ENCODE measurements around the gene IL1F10. TPM values are rescaled to one million over a fixed set of nuclear protein-coding genes. Genes with fewer than 3 reads are reported as not detected.
A peak's percentile ranks its signal among the peaks of the same experiment; 100 is the strongest.

The IL1F10 gene
- total and polyA plus RNA-seq, 8 donors = not detected

GRCh38 chr2:113073325-113073834 is 5.6 kb downstream of the IL1F10 start:
- TF ChIP-seq POLR2AphosphoS5 (IDR thresholded peaks at IDR 0.05) (no peak), EP300 (IDR thresholded peaks at IDR 0.05) (no peak), POLR2A (IDR thresholded peaks at IDR 0.05) (no peak), CTCF (IDR thresholded peaks at IDR 0.05) (no peak)

GRCh38 chr2:113075030-113075429 is 7.3 kb downstream of the IL1F10 start:
- 55 to 69% (median 56%) methylated on average over 4 to 5 of the region's 5 CpGs for WGBS, 5 donors
- intact Hi-C loops (cut with DNase I; ENCODE audit: low total_unique reads) = no loop called here
- Histone ChIP-seq H3K9me3 (no peaks in the 10 kb centered on the region), H3K4me1 (peaks cover 11 to 21% (median 18%) of the 10 kb centered on the region in 4 donors), H3K27me3 (no peaks in the 10 kb centered on the region), H3K4me3 (no peak overlapping the region), H3K36me3 (no peaks in the 10 kb centered on the region), H3K27ac (no peak overlapping the region)
- no peak for TF ChIP-seq POLR2AphosphoS5 (IDR thresholded peaks at IDR 0.05)
- TF ChIP-seq EP300 (IDR thresholded peaks at IDR 0.05) = no peak
- TF ChIP-seq CTCF (IDR thresholded peaks at IDR 0.05) = no peak
- no peak for TF ChIP-seq POLR2A (IDR thresholded peaks at IDR 0.05)
- DNase-seq = peak in 1 of 2 donors; percentile 37

More at GRCh38 chr2:113073325-113073834, 5.6 kb downstream of the IL1F10 start:
- intact Hi-C loops (cut with DNase I; ENCODE audit: low total_unique reads) = no loop called here
- no peaks in the 10 kb centered on the region for H3K36me3 ChIP-seq
- H3K4me1 ChIP-seq = peaks cover 3 to 12% (median 5%) of the 10 kb centered on the region in 4 donors
- WGBS, 5 donors = 24 to 43% (median 35%) methylated on average over 3 of the region's 3 CpGs
- H3K27ac ChIP-seq = no peak overlapping the region
- peak in 1 of 2 donors; percentile 39 for DNase-seq
- H3K4me3 ChIP-seq = no peak overlapping the region
- H3K9me3 ChIP-seq = no peaks in the 10 kb centered on the region
- H3K27me3 ChIP-seq = no peaks in the 10 kb centered on the region

- Histone ChIP-seq H3K4me3 (no peak overlapping the region), H3K27ac (no peak overlapping the region), H3K4me1 (peaks cover 11 to 22% (median 19%) of the 10 kb centered on the region in 4 donors), H3K9me3 (no peaks in the 10 kb centered on the region), H3K27me3 (no peaks in the 10 kb centered on the region), H3K36me3 (no peaks in the 10 kb centered on the region)
- intact Hi-C loops (cut with DNase I; ENCODE audit: low total_unique reads) = no loop called here
- no peak for TF ChIP-seq POLR2A (IDR thresholded peaks at IDR 0.05)
- no peak for TF ChIP-seq POLR2AphosphoS5 (IDR thresholded peaks at IDR 0.05)
- no peak for TF ChIP-seq EP300 (IDR thresholded peaks at IDR 0.05)
- WGBS, 5 donors = 82 to 95% (median 88%) methylated on average over 3 of the region's 3 CpGs
- DNase-seq = no peak
Measured at GRCh38 chr2:113075600-113075999, 7.8 kb downstream of the IL1F10 start.

- peak in 1 of 2 donors; percentile 60 for DNase-seq
- Histone ChIP-seq H3K27ac (peak overlapping the region in 3 of 5 donors; percentile 3 to 94 (median 84)), H3K4me3 (no peak overlapping the region), H3K27me3 (no peaks in the 10 kb centered on the region), H3K36me3 (no peaks in the 10 kb centered on the region), H3K4me1 (peaks cover 11 to 22% (median 19%) of the 10 kb centered on the region in 4 donors), H3K9me3 (no peaks in the 10 kb centered on the region)
- TF ChIP-seq POLR2AphosphoS5 (IDR thresholded peaks at IDR 0.05) (no peak), CTCF (IDR thresholded peaks at IDR 0.05) (no peak), POLR2A (IDR thresholded peaks at IDR 0.05) (no peak), EP300 (IDR thresholded peaks at IDR 0.05) (no peak)
- WGBS, 5 donors = 20 to 46% (median 37%) methylated on average over 3 of the region's 3 CpGs
- intact Hi-C loops (cut with DNase I; ENCODE audit: low total_unique reads) = no loop called here
Measured at GRCh38 chr2:113076954-113077669, 9.3 kb downstream of the IL1F10 start.
